Measurements from ENCODE around the gene PRKAG2.

The PRKAG2 gene

DNA sequence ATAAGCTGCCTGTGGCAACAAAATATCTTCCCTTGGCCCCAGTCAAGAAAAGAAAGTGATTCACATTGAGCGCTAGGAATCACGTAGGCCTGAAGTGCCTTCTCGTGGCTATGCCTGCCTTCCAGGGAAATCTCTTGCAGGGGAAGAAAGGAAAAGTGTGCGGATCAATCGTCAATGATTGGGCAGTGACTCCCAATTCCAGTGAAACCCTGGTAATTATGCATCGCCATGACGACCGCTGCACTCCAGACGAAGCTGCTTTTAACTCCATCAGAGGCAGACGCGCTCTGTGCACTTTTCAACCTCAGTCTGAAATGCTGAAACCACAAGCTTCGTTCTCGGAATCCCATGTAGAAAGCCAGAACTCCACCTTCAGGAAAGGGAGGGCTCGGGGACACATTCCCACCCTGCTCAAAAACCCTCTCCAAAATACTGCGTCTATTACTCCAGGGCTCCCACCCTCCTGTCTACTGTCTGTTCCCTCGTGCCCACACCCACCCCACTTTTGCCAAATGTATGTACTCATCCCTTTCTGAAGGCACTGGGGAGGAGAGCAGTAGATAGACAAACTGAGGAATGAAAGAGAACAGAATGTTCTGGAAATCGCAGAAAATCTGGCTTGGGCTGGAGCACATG lies 24.2 kb upstream of the PRKAG2 start:
- DNase-seq (ENCODE audit: low spot score) = no peak

DNA sequence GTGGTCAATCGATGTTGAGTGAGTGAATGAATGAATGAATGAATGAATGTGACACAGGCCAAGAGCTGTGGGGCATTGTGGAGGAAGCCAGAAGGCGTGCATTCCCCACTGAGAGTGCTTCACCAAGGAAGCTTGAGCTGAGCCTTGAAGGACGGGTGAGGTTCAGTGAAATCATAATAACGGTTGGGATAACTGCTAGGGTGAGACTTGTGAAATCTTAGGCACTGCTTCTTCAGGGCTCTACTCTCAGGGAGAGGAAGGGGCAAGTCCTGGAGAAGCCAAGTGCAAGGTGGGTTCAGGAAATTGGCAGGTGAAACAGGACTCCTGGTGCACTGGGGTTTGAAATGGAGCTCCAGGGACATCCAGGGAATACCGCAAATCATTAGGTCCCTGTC lies 23.7 kb upstream of the PRKAG2 start:
- no peak for DNase-seq (ENCODE audit: low spot score)

DNA sequence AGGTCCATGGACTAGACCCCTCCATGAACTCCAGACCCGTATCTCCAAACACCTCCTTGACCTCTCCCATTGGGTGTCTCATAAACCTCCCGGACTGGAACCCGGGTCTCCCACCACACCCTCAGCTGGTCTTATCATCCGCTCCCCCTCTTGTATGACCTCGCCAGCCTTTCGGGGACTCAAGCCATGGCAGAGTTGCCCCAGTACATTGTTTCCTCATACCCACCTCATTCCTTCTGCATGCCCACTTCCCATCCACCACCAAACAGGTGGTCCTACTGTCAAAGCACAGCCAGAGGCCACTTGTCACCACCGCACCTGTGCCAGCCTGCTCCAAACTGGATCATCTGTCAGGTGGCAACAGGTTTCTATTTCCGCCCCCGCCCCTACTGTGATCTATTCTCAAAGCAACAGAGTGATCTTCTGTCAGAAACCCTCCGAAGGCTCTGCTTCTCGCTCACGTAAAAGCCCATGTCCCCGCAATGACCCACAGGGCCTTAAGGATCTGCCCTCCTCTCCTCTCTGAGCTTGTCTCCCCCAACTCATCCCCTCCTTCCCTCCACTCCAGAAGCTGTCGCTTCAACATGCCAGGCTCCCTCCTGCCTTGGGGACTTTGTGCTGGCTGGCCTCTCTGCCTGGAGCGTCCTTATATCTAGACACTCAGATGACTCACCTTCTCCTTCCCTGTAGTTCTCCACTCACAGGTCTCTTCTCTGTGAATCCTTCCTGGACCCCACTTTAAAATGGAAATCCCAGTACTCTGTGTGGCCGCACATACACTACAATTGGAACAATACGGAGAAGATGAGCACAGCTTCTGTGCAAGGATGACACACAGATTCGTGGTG lies 22.8 kb upstream of the PRKAG2 start:
- no peak for DNase-seq (ENCODE audit: low spot score)

DNA sequence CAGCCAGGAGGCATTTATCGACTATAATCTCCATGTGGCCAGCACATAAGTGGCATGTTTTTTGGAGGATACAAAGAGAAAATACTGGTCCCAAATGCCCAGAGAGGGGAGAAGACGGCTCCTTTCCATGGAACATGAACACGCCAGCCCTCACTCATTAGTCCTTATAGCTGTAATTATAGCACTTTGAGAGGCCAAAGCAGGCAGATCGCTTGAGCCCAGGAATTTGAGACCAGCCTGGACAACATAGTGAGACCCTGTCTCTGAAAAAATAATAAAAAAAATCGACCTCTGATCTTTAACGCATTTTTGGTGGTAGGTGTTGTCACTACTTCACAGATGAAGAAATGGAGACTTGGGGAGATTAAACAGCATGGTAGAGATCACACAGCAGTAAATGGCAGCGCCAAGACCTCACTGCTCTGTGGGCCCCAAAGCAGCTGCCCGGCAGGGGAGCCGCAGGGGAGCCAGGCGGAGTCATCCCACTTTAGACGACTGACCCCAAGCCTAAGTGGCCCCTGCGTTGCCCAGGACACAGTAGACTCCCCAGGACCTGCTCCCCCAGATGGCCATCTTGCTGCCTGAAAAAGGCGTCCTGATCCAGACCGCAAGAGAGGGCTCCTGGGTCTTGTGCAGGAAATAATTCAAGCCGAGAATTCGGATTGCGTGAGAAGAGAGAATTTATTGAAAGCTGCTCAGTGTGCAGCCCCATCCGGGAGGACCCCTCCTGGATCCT lies 21.2 kb upstream of the PRKAG2 start:
- DNase-seq (ENCODE audit: low spot score) = no peak

DNA sequence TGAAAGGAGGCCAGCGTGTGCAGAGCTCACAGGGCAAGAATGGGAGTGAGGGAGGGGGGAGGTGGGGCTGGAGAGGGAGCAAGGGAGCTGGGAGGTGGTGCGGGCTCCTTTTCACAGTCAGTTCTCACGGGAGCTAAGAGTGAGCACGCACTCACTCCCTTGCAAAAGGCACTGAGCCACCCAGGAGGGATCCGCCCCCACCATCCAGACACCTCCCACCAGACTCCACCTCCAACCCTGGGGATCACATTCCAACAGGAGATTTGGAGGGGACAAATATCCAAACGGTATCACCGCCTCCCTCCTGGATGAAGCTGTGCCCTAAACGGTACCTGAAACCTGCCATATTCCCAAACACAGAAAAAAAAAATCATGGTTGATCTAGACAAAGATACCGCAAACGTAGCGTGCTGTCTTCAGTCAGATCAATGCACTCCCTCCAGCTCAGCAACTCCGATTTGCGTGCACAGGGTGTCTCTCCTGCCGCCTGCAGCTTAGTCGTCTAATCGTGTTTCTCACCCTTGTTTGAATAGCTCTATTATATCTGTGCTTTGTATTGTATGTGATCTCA lies 20.3 kb upstream of the PRKAG2 start:
- DNase-seq (ENCODE audit: low spot score) = no peak

DNA sequence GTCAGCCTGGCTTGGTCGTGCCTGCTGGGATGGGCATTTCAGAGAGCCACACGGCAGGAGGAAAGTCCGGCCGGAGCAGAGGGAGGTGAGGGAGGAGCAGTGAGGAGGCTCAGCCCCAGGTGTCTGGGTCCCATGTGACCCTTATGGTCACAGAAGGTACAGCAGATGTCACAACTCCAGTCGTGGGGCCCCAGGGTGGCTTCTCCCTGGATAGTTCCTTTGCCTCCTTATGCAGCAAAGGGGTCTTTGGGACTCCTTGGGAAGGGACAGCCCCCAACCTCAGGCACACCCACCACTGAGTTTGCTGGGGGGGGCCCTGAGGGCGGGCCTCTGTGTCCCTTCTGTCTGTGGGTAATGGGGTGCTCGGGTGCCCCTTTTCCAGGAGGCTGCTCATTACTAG lies 19.6 kb upstream of the PRKAG2 start:
- DNase-seq (ENCODE audit: low spot score) = no peak

DNA sequence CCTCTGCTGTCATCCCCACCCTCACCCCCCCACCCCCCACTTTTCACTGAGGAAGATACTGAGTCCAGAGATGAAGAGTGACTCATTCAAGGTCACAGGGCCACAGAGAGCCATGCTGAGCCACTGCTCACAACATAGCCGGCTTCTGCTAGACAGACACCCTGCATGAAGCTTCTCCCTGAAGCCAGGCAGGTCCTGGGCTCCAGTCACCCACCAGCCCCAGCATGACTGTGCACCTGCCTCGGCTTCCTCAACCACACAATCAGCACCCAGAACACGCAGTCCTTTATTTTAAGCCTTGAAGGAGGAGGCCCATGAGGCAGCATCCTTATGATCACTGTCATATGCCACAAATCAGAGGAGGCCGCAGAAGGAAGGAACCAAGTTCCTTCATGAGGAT lies 19.2 kb upstream of the PRKAG2 start:
- DNase-seq (ENCODE audit: low spot score) = no peak

DNA sequence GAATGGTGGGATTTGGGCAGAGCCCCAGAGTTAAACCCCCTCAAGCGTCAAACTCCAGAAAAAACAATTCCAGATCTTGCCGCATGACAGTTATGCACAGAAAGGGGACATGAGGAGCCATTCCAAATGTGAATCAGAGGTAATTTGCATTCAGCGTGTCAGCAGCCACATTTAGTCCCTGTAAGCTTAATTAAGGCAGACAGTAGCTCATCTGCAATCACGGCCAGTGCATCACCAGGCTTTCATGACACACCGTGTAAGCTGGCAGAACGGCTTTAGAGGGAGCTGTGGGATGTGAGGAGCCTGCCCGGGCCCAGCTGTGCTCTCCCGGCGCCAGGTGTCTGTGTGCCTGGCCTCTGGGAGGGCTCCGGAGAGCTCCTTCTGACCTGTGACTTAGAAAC lies 18.7 kb upstream of the PRKAG2 start:
- no peak for DNase-seq (ENCODE audit: low spot score)

DNA sequence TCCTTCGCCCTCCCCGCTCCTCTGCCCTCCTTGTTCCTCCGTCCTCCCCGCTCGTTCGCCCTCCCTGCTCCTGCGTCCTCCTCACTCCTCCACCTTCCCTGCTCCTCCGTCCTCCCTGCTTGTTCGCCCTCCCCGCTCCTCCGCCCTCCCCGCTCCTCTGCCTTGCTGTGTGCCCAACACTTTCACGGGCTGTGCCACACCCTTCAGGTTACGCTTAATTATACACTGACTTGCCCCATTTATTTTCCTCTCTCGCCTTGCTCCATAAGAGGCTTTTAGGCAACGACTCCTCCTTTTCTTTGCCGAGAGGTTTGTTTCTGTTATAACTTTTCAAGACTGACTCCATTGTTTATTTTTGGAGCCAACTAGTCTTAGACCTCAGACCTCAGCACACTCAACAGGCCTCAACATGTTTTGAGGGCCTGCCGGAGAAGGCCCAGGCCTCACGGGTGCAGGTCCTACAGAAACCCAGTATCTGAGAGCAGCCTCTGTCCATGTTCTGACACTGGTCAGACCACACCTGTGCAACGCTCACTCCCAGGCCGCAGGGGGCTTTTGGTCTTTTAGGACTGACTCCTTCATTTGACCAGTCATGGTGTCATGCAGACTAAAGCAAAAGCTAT lies 18.2 kb upstream of the PRKAG2 start:
- DNase-seq (ENCODE audit: low spot score) = no peak

DNA sequence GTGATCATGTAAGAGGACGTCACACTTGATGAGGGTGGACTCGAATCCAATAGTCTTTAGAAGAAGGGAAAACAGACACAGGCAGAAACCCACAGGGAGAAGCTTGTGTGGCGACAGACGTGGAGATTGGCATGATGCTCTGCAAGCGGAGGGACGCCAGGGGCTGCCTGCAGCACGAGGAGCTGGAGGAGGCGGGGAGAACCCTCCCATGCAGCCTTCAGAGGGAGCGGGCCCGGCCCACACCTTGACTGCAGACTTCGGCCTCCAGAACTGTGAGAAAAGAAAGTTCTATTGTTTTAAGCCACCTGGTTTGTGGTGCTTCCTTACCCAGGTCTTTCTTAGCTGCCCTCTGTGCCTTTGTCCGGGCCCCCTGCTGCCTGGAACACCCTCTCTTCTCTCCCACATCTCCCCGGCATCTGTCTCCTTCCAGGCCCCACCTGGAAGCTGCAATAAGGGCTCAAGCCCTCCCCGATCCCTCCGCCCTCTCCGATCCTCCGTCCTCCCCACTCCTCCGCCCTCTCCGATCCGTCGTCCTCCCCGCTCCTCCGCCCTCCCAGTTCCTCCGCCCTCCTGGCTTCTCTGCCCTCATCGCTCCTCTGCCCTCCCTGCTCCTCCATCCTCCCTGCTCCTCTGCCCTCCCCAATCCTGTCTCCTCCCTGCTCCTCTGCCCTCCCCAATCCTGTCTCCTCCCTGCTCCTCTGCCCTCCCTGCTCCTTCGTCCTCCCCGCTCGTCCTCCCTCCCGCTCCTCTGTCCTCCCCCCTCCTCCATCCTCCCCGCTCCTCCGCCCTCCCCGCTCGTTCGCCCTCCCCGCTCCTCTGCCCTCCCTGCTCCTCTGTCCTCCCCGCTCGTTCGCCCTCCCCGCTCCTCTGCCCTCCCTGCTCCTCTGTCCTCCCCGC lies 17.4 kb upstream of the PRKAG2 start:
- no peak for DNase-seq (ENCODE audit: low spot score)

DNA sequence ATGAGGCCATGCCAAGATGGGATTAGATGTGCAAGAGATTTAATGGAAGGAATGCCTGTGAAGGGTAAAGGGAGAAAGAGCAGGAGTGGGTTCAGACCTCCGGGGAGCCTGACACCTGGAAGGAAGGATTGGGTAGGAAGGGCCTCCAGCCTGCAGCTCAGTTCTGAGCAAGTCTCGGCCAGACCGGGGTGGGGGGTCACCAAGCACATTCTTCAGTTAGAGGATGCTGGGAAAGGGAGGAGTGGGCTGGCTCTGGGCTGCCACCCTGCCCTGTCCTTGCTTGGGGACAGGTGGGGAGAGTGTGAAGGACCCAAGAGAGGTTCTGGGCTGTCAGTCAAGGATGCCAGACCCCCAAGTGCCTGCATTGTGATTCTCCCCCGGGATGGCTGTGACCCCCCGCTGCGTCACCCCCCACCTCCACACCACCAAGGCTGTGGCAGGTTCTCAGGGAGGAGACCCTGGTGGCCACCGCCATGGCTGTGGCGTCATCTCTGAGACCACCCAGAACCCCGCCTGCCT lies 16.5 kb upstream of the PRKAG2 start:
- no peak for DNase-seq (ENCODE audit: low spot score)

DNA sequence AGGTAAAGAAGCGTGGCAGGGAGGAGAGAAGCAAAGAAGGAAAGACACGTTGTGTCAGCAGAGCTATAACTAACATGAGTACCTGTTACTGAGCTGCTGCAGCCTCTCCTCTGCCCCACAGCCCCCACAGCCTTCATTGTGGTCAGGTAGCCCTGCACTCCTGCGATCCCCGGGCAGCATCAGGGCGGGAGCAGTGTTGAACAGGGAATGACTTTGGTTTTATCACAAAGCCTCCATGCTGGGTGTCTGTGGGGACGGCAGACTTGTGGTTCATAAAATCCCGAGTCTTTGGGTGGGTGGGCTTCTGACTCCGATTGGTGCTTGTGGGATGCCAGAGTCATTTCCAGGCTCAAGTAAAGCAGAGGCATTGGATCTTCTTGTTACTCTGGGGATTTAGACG lies 14.8 kb upstream of the PRKAG2 start:
- DNase-seq (ENCODE audit: low spot score) = no peak

DNA sequence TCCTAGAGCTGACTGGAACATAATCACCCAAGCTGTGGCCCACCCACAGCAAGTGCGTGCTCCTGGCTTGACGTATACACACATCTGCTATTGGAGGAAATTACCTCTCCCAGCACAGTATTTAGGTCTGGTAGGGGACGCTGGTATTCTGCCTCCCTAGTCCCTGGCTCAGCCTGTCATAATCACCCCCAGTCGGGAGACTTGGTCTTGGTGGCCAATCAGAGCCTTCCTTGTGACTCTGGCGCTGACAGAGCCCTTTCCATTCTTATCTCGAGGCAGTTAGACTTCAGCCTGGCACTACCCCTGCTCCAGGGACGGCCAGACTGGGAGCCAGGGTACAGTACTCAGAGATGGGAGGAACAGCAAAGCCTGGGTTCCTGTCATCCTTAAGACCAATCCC lies 14.3 kb upstream of the PRKAG2 start:
- no peak for DNase-seq (ENCODE audit: low spot score)

DNA sequence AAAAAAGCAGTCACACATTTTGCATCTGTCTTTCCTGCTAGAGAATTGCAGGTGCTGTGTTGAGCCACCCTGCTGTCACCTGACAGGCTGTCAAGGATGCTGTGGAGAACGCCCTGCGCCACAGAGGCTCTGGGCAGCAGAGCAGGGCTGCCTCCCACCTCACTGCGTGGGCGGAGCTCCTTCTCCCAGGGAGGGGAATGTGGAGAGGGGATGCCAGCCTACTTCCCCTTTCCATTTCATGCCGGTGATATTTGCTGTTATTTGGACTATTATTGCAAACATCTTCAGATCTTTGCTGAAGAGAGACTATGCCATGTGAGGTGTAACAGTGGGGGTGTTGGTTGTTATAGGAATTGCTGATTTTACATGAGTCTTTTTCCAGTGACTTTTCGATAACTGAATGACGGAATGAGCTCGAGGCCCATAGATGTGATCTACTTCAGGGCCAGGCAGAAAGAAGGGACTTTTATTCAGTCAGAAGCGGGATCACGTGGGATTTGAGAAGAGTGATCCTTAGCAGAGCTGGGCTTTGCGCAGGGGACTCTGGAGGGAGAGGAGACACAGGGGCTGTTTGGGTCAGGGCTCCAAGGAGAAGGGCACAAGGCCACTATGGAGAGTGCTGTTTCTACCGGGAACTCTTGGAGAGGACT lies 13.6 kb upstream of the PRKAG2 start:
- DNase-seq (ENCODE audit: low spot score) = no peak

DNA sequence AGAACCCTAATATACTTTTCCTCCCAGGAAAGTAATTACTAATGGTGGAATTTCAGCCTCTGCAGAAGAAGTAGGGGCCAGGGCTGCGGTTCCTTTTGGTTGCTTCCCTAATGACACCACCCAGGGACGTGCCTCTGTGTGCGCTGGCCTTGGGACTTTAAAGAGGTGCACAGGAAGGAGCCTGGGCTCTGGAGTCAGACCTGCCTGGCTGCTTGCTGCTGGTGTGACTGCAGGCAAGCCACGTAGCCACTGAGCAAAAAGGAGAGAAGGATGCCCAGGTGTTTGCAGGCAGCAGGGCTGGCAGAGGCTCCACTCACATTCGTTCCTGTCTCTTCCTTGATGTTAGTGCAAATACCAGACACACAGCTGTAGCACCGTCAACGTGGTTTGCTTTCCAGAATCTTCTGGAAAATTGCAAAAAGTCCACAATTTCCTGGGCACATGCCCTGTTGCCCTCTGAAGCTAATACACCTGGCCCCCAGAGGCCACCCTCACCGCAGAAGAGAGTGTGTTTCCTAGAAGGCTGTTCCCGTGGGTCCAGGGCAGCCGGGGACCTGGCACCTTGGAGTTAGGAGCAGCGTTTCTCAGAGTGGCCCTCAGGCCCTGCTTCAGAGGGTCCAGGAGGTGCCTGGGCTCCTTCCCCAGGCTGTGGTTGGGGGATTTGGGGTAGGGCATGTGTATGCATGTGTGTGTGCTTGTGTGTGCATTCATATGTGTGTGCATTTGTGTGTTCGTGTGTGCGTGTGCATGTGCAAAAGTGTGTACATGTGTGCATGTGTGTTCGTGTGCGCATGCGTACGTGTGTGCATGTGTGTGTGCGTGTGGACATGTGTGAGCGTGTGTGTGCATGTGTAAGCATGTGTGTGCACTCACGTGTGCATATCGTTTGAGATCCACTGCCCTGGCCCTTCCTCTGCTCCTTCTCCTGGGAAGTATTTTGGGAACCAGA lies 12.8 kb upstream of the PRKAG2 start:
- no peak for DNase-seq (ENCODE audit: low spot score)

DNA sequence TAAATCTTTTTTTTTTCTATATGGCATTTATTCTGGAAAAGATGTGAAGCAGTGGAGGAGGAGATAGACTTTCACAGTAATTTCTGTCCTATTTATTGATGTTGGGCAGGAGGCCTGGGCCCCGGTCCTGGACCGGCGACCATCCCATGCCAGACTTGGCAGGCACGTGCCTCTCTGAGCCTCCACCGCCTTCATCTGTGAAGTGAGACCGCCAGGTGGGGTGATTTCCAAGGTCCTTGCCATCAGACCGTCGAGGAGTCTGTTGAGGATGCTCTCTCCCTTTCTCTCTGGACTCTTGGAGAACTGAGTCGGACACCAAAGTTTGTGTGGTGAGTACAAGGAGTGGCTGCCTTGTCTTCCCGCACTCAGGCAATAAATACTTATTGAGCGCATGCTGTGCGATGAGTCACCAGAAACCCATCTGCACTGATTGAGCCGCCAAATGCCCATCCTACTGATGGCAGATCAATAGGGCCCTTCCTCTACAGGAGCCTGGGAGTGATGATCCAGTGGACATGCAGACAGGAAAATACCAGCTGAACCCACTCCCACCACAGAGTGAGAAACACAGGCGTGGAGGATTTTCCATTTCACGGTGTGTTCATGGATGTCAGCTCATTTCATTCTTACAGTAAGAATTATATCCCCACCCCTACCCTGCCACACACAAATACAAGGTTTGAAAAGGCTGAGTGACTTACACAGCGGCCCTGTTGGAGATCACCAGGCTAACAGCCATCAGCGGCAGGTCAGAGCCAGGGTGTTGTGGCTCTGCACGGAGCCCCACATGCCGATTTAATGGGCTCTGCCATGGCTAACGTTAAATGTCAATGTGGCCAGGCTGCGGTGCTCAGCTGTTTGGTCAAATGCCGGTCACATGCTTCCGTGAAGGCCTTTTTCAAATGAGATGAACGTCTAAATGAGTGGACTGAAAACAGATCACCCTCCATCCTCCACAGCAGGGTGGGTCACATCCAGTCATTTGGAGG lies 11.5 kb upstream of the PRKAG2 start:
- peak; percentile 44 for DNase-seq (ENCODE audit: low spot score)

DNA sequence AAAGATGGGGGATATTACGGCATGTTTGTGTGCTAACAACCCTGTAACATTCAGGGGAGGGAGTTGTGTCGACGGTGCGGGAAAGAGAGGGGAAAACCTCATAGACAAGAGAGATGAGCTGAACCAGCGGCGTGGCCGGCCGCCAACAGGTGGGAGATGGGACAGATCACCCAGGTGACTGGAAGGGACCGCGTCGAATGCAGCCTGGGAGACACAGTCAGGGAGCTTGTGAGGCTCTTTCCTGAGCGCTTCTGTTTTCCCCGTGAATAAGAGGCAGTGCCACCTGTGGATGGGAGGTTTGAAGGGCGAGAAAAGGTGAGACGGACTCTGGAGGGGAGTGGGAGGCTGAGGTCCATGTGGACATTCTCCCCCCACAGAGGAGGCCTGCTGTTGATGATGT lies 9.9 kb upstream of the PRKAG2 start:
- DNase-seq (ENCODE audit: low spot score) = no peak

DNA sequence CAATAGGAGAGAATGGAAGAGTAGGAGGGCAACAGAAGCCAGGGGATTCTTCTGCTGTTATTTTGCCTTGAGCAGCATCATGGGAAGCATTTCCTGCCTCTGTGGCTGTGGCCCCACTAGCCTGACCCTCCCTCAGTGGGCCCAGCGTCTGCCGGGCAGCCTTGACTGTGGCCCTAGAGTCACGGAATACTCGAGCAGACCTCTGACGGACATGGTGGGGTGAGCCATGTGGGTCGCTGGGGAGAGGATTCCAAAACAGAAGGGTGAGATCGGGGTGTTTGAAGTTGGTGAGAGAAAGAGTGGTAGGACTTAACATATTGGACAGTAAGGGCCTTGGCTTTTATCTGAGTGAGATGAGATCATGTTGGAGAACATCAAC lies 8.3 kb upstream of the PRKAG2 start:
- no peak for DNase-seq (ENCODE audit: low spot score)

Data from SK-N-DZ (cell line).